ENCODE data around the gene DLG4.

Gene DLG4

GRCh38 chr17:7144213-7144612 lies 75.4 kb downstream of the DLG4 start:
- DNase-seq: no peak

DNA sequence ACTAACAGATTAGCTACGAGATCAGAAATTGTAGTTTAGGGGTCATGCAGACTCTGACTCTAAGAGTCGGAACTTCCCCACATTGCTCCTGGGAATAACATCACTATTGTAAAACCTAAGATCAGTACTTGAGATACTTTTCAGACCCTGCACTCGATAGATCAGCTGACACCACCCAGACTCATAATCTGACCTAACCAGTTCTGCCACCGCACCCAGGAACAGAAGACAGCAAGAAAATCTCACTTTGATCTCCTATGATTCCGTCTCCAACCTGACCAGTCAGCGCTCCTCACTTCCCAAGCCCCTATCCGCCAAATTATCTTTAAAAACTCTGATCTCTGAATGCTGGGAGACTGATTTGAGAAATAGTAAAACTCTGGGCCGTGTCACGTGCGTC lies 77.8 kb downstream of the DLG4 start:
- DNase-seq: no peak

- no peak for DNase-seq
Measured at GRCh38 chr17:7139400-7139799, 80.2 kb downstream of the DLG4 start.

DNA sequence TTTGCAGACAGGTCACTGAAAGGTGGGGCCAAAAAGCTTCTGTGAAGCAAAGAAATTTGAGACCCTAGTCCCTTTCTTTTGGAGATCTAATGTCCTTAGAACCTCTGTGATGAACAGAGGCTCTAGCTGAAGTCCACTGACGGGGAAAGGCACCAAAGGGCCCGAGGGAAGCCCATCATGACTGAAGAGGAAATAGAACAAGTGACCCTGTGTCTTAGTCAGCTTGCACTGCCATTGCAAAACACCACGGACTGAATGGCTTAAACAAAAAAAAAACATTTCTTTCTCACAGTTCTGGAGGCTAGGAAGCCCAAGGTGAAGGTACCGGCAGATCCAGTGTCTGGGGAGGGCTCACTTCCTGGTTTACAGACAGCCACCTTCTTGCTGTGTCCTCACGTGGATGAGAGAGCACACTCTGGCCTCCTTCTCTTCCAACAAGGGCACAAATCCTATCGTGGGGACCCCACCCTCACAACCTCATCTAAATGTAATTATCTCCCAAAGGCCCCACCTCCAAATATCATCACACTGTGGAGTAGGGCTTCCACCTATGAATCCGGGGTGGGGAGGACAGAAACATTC lies 80.7 kb downstream of the DLG4 start:
- DNase-seq: no peak

GRCh38 chr17:7137171-7137943 lies 82.3 kb downstream of the DLG4 start:
- DNase-seq: no peak
